Effector memory CD4-positive, alpha-beta T cell (primary cell): ENCODE results near the gene AURKA.

Source experiments
- DNase-seq, 3 donors: peaks; one replicate each; pipeline ENCODE4 v3.0.0-alpha.2; 2020
- H3K27ac ChIP-seq: 2 replicates; pipeline ENCODE4 v1.7.0; 2013; ENCODE audit warnings: mild to moderate bottlenecking, low read length, moderate library complexity; ENCODE audit not compliant: insufficient read depth, poor library complexity, severe bottlenecking
- H3K27me3 ChIP-seq: replicated peaks from 2 replicates; pipeline ENCODE4 v1.7.0; 2013; ENCODE audit warnings: mild to moderate bottlenecking, low read length; ENCODE audit not compliant: insufficient read depth, control insufficient read depth, poor library complexity, severe bottlenecking
- H3K36me3 ChIP-seq: 2 replicates; pipeline ENCODE4 v1.7.0; 2013; ENCODE audit warnings: mild to moderate bottlenecking, low read length, moderate library complexity; ENCODE audit not compliant: control insufficient read depth, insufficient read depth
- H3K4me1 ChIP-seq: 2 replicates; pipeline ENCODE4 v1.7.0; 2013; ENCODE audit warnings: low read length, mild to moderate bottlenecking; ENCODE audit not compliant: control insufficient read depth, insufficient read depth, poor library complexity, severe bottlenecking
- H3K4me3 ChIP-seq: 2 replicates; pipeline ENCODE4 v1.7.0; 2013; ENCODE audit warnings: low read length, low read depth, mild to moderate bottlenecking; ENCODE audit not compliant: insufficient read depth, poor library complexity, severe bottlenecking
- H3K9me3 ChIP-seq: 2 replicates; pipeline ENCODE4 v1.7.0; 2013; ENCODE audit warnings: mild to moderate bottlenecking, low read length, moderate library complexity; ENCODE audit not compliant: control insufficient read depth

The AURKA gene

DNA sequence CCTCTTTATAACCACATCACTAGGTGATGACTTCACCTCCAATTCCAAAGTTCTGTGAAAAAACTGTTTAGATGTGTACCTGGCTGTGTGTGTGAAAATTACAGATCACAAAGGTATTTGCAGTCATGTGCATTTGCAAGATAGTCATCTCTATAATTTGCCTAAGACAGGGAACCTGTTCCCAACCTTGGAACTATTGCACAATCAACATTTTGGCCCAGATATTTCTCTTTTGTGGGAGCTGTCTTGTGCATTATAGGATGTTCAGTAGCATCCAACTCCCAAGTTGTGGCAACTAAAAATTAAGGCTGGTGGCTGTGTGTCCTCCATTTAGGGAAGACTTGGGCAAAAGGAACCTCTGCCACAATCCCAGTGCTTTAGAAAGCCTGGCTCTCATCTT lies 67.2 kb downstream of the AURKA start:
- Histone ChIP-seq H3K27me3 (no peaks in the 10 kb centered on the region), H3K27ac (no peak overlapping the region), H3K9me3 (no peaks in the 10 kb centered on the region), H3K36me3 (no peaks in the 10 kb centered on the region), H3K4me3 (no peak overlapping the region), H3K4me1 (no peaks in the 10 kb centered on the region)
- DNase-seq: no peak

DNA sequence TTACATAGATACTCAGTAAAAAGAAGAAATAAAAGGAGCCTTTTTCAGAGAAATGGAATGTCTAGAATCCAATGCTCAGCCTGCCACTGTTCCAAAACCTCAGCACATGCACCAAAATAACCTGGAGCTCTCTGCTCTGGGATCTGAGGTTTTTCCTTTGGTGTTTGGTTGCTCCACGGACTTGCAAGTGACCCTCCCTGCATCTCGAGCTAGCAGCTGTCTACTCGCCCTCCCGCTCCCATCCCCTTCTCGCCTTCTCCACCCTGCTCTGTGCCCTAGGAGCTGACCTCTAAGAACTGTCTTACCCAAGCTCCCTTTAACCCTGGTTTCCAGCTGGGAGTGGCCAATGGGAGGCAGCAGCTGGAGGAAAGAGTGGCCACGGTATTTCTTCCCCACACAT lies 68.4 kb downstream of the AURKA start:
- Histone ChIP-seq H3K9me3 (no peaks in the 10 kb centered on the region), H3K4me3 (no peak overlapping the region), H3K27me3 (no peaks in the 10 kb centered on the region), H3K36me3 (no peaks in the 10 kb centered on the region), H3K4me1 (no peaks in the 10 kb centered on the region), H3K27ac (no peak overlapping the region)
- no peak for DNase-seq

DNA sequence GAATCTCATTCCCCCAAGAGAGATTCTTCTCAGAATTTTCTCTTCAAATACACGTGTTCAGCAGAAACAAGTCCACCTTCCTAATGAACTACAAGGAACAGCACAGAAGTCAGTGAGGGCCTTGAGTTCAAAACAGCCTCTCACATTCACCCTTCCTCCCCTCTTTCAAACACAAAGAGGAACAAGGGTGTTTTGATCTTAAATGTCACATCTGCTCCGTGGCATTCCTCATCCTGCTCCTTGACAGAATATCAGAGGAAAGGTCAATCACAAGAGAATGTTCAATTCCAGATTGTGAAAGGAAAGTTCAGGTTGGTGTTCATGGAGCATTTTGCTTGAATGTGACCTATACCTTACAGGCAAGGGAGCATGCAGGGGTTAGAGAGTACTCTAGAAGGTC lies 68.8 kb downstream of the AURKA start:
- H3K4me1 ChIP-seq: no peaks in the 10 kb centered on the region

DNA sequence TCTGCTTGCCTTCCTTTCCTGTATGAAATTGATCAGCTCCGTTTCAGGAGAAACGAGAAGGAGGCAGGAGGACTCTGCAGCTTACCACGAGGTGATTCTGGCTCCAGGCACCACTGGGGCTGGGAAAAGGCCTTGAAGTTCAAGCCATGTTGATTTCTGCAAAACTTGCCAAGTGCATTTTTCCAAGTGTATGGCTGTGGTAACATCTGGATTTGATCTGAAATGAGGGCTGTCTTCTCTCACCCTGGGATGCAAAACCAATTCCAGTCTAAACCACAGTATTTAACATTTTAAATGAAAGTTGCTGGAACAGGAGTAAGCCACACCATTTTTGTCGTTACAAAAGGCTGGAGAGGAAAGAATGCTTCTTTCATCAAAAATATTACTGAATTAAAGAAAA lies 69.3 kb downstream of the AURKA start:
- no peak for DNase-seq
- Histone ChIP-seq H3K27ac (no peak overlapping the region), H3K36me3 (no peaks in the 10 kb centered on the region), H3K27me3 (no peaks in the 10 kb centered on the region), H3K9me3 (no peaks in the 10 kb centered on the region), H3K4me3 (no peak overlapping the region), H3K4me1 (no peaks in the 10 kb centered on the region)

More for the DNA sequence above, 68.8 kb downstream of the AURKA start:
- no peaks in the 10 kb centered on the region for H3K36me3 ChIP-seq
- H3K4me3 ChIP-seq: no peak overlapping the region
- DNase-seq: no peak
- H3K27ac ChIP-seq: no peak overlapping the region
- H3K27me3 ChIP-seq: no peaks in the 10 kb centered on the region
- H3K9me3 ChIP-seq: no peaks in the 10 kb centered on the region
